SK-N-SH treated with all-trans-retinoic acid at 6 μM for 48 hours (cell line): ENCODE results near the gene COL9A3.

ENCODE experiments used
- CSDC2 ChIP-seq: fragments of 250-450 bp; sonication (Bioruptor Pico); IDR thresholded peaks from 2 replicates; pipeline ENCODE4 v1.5.0; 2020; ENCODE audit warnings: mild to moderate bottlenecking, moderate library complexity
- ESRRG ChIP-seq: fragments of 250-450 bp; sonication (Bioruptor Pico); IDR thresholded peaks from 2 replicates; pipeline ENCODE4 v1.6.1; 2021; ENCODE audit warnings: mild to moderate bottlenecking
- PPARA ChIP-seq: fragments of 250-450 bp; sonication (Bioruptor Pico); IDR thresholded peaks from 2 replicates; pipeline ENCODE4 v1.5.0; 2020; ENCODE audit warnings: mild to moderate bottlenecking, borderline replicate concordance
- RARB ChIP-seq: fragments of 250-450 bp; sonication (Bioruptor Pico); IDR thresholded peaks from 2 replicates; pipeline ENCODE4 v1.8.0; 2021; ENCODE audit warnings: mild to moderate bottlenecking, moderate library complexity
- TOX ChIP-seq: fragments of 250-450 bp; sonication (Bioruptor Pico); IDR thresholded peaks from 2 replicates; pipeline ENCODE4 v1.8.0; 2021; ENCODE audit warnings: mild to moderate bottlenecking, moderate library complexity, borderline replicate concordance
- ZC3H10 ChIP-seq: fragments of 250-450 bp; sonication (Bioruptor Pico); IDR thresholded peaks from 2 replicates; pipeline ENCODE4 v1.5.1; 2021; ENCODE audit warnings: mild to moderate bottlenecking, moderate library complexity
- ZFP3 ChIP-seq: fragments of 250-450 bp; sonication (Bioruptor Pico); IDR thresholded peaks from 2 replicates; pipeline ENCODE4 v1.5.0; 2020; ENCODE audit warnings: mild to moderate bottlenecking, moderate library complexity
- ZFP30 ChIP-seq: fragments of 450-650 bp; formaldehyde crosslinking; IDR thresholded peaks from 2 replicates; pipeline ENCODE4 v1.5.0; 2022; ENCODE audit warnings: mild to moderate bottlenecking, moderate library complexity
- ZNF565 ChIP-seq: fragments of 450-650 bp; formaldehyde crosslinking; conservative IDR thresholded peaks from 2 replicates; pipeline ENCODE4 v1.5.0; 2020; ENCODE audit warnings: low read depth, mild to moderate bottlenecking, moderate library complexity
- ZNF70 ChIP-seq: fragments of 450-650 bp; formaldehyde crosslinking; IDR thresholded peaks from 2 replicates; pipeline ENCODE4 v1.5.0; 2020; ENCODE audit warnings: mild to moderate bottlenecking, moderate library complexity
- TF ChIP-seq, protein P1 (sequence below): fragments of 250-450 bp; sonication (Bioruptor Pico); IDR thresholded peaks from 2 replicates; pipeline ENCODE4 v1.5.1; 2021; ENCODE audit warnings: mild to moderate bottlenecking, moderate library complexity
- TF ChIP-seq, protein P2 (sequence below): fragments of 250-450 bp; sonication (Bioruptor Pico); IDR thresholded peaks from 2 replicates; pipeline ENCODE4 v1.5.1; 2020; ENCODE audit warnings: low read depth, mild to moderate bottlenecking, moderate library complexity
- TF ChIP-seq, protein P3 (sequence below): fragments of 250-450 bp; sonication (Bioruptor Pico); IDR thresholded peaks from 2 replicates; pipeline ENCODE4 v1.8.0; 2020; ENCODE audit warnings: mild to moderate bottlenecking, moderate library complexity, borderline replicate concordance

DNA sequence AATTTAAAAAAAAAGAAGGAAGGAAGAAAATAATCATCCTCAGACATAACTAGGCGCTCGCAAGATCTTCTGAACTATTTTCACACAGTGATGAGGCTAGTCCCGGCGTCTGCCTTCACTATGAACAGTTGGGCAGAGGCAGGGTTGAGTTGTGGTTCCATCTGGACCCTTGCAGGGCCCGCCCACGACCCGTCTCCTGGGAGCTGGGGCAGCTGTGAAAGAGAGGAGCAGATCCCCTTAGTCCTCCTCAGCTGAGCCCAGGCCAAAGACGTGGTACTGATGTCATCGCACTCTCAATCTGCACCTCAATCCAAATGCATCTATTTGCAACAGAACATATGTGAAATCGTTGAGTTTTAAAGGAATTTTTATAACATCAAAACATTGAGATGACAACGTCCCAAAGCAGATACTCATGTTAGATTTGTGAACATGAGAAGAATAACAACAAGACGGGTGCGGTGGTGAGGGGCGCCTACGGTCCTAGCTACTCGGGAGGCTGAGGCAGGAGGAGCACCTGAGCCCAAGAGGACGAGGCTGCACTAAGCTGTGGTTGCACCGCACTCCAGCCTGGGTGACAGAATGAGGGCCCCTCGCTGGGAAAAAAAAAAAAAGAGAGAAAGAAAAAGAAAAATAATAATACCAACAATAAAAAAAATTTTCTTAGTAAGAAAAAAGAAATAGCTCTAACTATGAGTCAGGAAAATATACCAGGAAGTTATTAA, 29.5 kb downstream of the COL9A3 start:
- no peak for TF ChIP-seq PPARA (CRISPR knock-in tag)
- TF ChIP-seq RARB: no peak
- TF ChIP-seq, protein P1, sequence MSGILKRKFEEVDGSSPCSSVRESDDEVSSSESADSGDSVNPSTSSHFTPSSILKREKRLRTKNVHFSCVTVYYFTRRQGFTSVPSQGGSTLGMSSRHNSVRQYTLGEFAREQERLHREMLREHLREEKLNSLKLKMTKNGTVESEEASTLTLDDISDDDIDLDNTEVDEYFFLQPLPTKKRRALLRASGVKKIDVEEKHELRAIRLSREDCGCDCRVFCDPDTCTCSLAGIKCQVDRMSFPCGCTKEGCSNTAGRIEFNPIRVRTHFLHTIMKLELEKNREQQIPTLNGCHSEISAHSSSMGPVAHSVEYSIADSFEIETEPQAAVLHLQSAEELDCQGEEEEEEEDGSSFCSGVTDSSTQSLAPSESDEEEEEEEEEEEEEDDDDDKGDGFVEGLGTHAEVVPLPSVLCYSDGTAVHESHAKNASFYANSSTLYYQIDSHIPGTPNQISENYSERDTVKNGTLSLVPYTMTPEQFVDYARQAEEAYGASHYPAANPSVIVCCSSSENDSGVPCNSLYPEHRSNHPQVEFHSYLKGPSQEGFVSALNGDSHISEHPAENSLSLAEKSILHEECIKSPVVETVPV (CRISPR knock-in tag): no peak
- no peak for TF ChIP-seq ZFP3 (CRISPR knock-in tag)
- TF ChIP-seq, protein P2, sequence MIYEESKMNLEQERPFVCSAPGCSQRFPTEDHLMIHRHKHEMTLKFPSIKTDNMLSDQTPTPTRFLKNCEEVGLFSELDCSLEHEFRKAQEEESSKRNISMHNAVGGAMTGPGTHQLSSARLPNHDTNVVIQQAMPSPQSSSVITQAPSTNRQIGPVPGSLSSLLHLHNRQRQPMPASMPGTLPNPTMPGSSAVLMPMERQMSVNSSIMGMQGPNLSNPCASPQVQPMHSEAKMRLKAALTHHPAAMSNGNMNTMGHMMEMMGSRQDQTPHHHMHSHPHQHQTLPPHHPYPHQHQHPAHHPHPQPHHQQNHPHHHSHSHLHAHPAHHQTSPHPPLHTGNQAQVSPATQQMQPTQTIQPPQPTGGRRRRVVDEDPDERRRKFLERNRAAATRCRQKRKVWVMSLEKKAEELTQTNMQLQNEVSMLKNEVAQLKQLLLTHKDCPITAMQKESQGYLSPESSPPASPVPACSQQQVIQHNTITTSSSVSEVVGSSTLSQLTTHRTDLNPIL: no peak
- no peak for TF ChIP-seq ZNF565
- no peak for TF ChIP-seq ZC3H10
- TF ChIP-seq CSDC2 (CRISPR knock-in tag): no peak
- no peak for TF ChIP-seq ZFP30
- TF ChIP-seq ESRRG (CRISPR knock-in tag): no peak
- TF ChIP-seq TOX (CRISPR knock-in tag): no peak
- TF ChIP-seq, protein P3, sequence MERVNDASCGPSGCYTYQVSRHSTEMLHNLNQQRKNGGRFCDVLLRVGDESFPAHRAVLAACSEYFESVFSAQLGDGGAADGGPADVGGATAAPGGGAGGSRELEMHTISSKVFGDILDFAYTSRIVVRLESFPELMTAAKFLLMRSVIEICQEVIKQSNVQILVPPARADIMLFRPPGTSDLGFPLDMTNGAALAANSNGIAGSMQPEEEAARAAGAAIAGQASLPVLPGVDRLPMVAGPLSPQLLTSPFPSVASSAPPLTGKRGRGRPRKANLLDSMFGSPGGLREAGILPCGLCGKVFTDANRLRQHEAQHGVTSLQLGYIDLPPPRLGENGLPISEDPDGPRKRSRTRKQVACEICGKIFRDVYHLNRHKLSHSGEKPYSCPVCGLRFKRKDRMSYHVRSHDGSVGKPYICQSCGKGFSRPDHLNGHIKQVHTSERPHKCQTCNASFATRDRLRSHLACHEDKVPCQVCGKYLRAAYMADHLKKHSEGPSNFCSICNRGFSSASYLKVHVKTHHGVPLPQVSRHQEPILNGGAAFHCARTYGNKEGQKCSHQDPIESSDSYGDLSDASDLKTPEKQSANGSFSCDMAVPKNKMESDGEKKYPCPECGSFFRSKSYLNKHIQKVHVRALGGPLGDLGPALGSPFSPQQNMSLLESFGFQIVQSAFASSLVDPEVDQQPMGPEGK (CRISPR knock-in tag): no peak
- TF ChIP-seq ZNF70 (CRISPR knock-in tag): no peak
